SK-N-SH (cell line): Measurements from ENCODE around the gene GALP. TPM values are rescaled to one million over a fixed set of nuclear protein-coding genes. Genes with fewer than 3 reads are reported as not detected.

Experiments used
- CTCF ChIA-PET: fragments of 300-600, 350-600 bp; formaldehyde crosslinking; extraction: SDS; loops from one replicate; lab custom pipeline; 2021; lab: Yijun Ruan, JAX
- POLR2A ChIA-PET: fragments of 350-600 bp; sonication (Branson Sonifier 250); formaldehyde crosslinking; extraction: SDS; loops from one replicate; lab custom pipeline; 2020; ENCODE audit warnings: antibody characterized with exemption, inconsistent platforms; lab: Yijun Ruan, JAX
- DNase-seq: peaks from one replicate; pipeline ENCODE4 v3.0.0; 2012
- H2AFZ ChIP-seq: fragments of 200-600 bp; sonication (generic); 2 replicates; pipeline ENCODE4 v1.8.1; 2016; ENCODE audit warnings: antibody characterized with exemption, mild to moderate bottlenecking, low read depth
- H3F3A ChIP-seq: fragments of 200-600 bp; sonication (generic); replicated peaks from 2 replicates; pipeline ENCODE3; 2016; ENCODE audit warnings: antibody characterized with exemption, mild to moderate bottlenecking; ENCODE audit not compliant: insufficient read depth
- H3K27ac ChIP-seq, 2 experiments: fragments of 200-500 bp in 1 of 2; fragments of 200-600 bp in 1 of 2; sonication (Bioruptor generic) in 1 of 2; sonication (generic), shearing (Covaris generic) in 1 of 2; 2 replicates each; pipeline versions ENCODE4 v1.5.1 to v1.6.1; 2014 to 2016; ENCODE audit warnings: low read depth in 2 of 2, inconsistent platforms in 1 of 2, low read length in 1 of 2, mild to moderate bottlenecking in 1 of 2, mixed read lengths in 1 of 2
- H3K27me3 ChIP-seq: fragments of 200-600 bp; sonication (generic), shearing (Covaris generic); 2 replicates; pipeline ENCODE4 v1.6.1; 2016; ENCODE audit warnings: mixed run types; ENCODE audit not compliant: insufficient read depth
- H3K36me3 ChIP-seq, 2 experiments: fragments of 200-500 bp in 1 of 2; fragments of 200-600 bp in 1 of 2; sonication (Bioruptor generic) in 1 of 2; sonication (generic) in 1 of 2; replicated peaks in 1 of 2; 2 replicates each; pipeline versions ENCODE3 to v1.5.1; 2014 to 2016; ENCODE audit warnings: low read length in 1 of 2, mild to moderate bottlenecking in 1 of 2; ENCODE audit not compliant: insufficient read depth in 2 of 2, control insufficient read depth in 1 of 2
- H3K4me1 ChIP-seq, 2 experiments: fragments of 200-500 bp in 1 of 2; fragments of 200-600 bp in 1 of 2; sonication (Bioruptor generic) in 1 of 2; sonication (generic), shearing (Covaris generic) in 1 of 2; 2 replicates each; pipeline versions ENCODE4 v1.5.1 to v1.6.1; 2014 to 2016; ENCODE audit warnings: low read depth in 1 of 2, low read length in 1 of 2, mixed run types in 1 of 2; ENCODE audit not compliant: insufficient read depth in 2 of 2, control insufficient read depth in 1 of 2
- H3K4me2 ChIP-seq: fragments of 200-600 bp; sonication (generic), shearing (Covaris generic); 2 replicates; pipeline ENCODE4 v1.6.1; 2017; ENCODE audit warnings: mixed run types
- H3K4me3 ChIP-seq, 2 experiments: fragments of 200-500 bp in 1 of 2; fragments of 200-600 bp in 1 of 2; sonication (Bioruptor generic) in 1 of 2; sonication (generic), shearing (Covaris generic) in 1 of 2; 2 replicates each; pipeline versions ENCODE4 v1.5.1 to v1.8.1; 2014 to 2016; ENCODE audit warnings: low read depth in 2 of 2, inconsistent platforms in 1 of 2, low read length in 1 of 2, mild to moderate bottlenecking in 1 of 2, mixed read lengths in 1 of 2, moderate library complexity in 1 of 2
- H3K79me2 ChIP-seq: fragments of 200-600 bp; sonication (generic); 2 replicates; pipeline ENCODE4 v1.8.1; 2017; ENCODE audit warnings: mild to moderate bottlenecking; ENCODE audit not compliant: insufficient read depth
- H3K9ac ChIP-seq: fragments of 200-600 bp; sonication (generic); 2 replicates; pipeline ENCODE4 v1.6.1; 2017; ENCODE audit warnings: mixed run types
- H3K9me2 ChIP-seq: fragments of 200-600 bp; sonication (generic); 2 replicates; pipeline ENCODE4 v1.6.1; 2017; ENCODE audit warnings: mixed run types
- H3K9me3 ChIP-seq: fragments of 200-600 bp; sonication (generic); 2 replicates; pipeline ENCODE4 v1.6.1; 2017; ENCODE audit warnings: mixed run types, mild to moderate bottlenecking, moderate library complexity
- H4K20me1 ChIP-seq: fragments of 200-600 bp; sonication (generic); 2 replicates; pipeline ENCODE4 v1.6.1; 2017; ENCODE audit warnings: mild to moderate bottlenecking, mixed run types; ENCODE audit not compliant: insufficient read depth
- CHD2 ChIP-seq: fragments of 150-350 bp; IDR thresholded peaks from 2 replicates; pipeline ENCODE4 v1.6.1; 2018; ENCODE audit warnings: low read length; ENCODE audit not compliant: partially characterized antibody
- ELF1 ChIP-seq: IDR thresholded peaks from 2 replicates; pipeline ENCODE4 v1.4.0; 2012
- EP300 ChIP-seq, 2 experiments: IDR thresholded peaks; 2 replicates each; pipeline versions ENCODE4 v1.4.0 to v1.6.1; 2012; ENCODE audit warnings: borderline replicate concordance in 1 of 2, low read depth in 1 of 2, low read length in 1 of 2
- EZH2phosphoT487 ChIP-seq: fragments of 200-600 bp; sonication (generic); IDR thresholded peaks from 2 replicates; pipeline ENCODE4 v1.6.1; 2017; ENCODE audit warnings: low read depth, mixed run types, mild to moderate bottlenecking, antibody characterized with exemption, moderate library complexity, borderline replicate concordance
- FOSL2 ChIP-seq: IDR thresholded peaks from 2 replicates; pipeline ENCODE4 v1.4.0; 2012; ENCODE audit warnings: low read depth, mild to moderate bottlenecking, moderate library complexity, borderline replicate concordance
- FOXJ3 ChIP-seq: sonication (generic); formaldehyde crosslinking; IDR thresholded peaks from 2 replicates; pipeline ENCODE4 v1.5.1; 2020; ENCODE audit warnings: mild to moderate bottlenecking, missing genetic modification reagents
- FOXM1 ChIP-seq: IDR thresholded peaks from 2 replicates; pipeline ENCODE4 v1.4.0; 2012; ENCODE audit warnings: low read depth, mild to moderate bottlenecking
- GABPA ChIP-seq: IDR thresholded peaks from 2 replicates; pipeline ENCODE4 v1.4.0; 2012; ENCODE audit warnings: low read depth, mild to moderate bottlenecking
- GATA2 ChIP-seq: sonication (generic); formaldehyde crosslinking; IDR thresholded peaks from 2 replicates; pipeline ENCODE4 v1.5.0; 2020; ENCODE audit warnings: mild to moderate bottlenecking, missing genetic modification reagents
- JUND ChIP-seq: IDR thresholded peaks from 2 replicates; pipeline ENCODE4 v1.4.0; 2012
- NFIC ChIP-seq: IDR thresholded peaks from 2 replicates; pipeline ENCODE4 v1.4.0; 2012; ENCODE audit warnings: borderline replicate concordance
- NRF1 ChIP-seq: IDR thresholded peaks from 2 replicates; pipeline ENCODE4 v1.6.1; 2012; ENCODE audit warnings: low read depth, mild to moderate bottlenecking, low read length
- RCOR1 ChIP-seq: fragments of 150-350 bp; IDR thresholded peaks from 2 replicates; pipeline ENCODE4 v1.6.1; 2017; ENCODE audit warnings: antibody characterized with exemption, low read length
- SMC3 ChIP-seq: IDR thresholded peaks from 2 replicates; pipeline ENCODE4 v1.6.1; 2012; ENCODE audit warnings: low read depth, low read length, improper control_type of control experiment
- TAF1 ChIP-seq: IDR thresholded peaks from 2 replicates; pipeline ENCODE4 v1.6.1; 2012; ENCODE audit warnings: low read depth, mild to moderate bottlenecking, low read length, moderate library complexity, borderline replicate concordance
- YY1 ChIP-seq: IDR thresholded peaks from 2 replicates; pipeline ENCODE4 v1.4.0; 2012; ENCODE audit warnings: low read depth, mild to moderate bottlenecking
- WGBS: methylation state at CpG from one replicate; pipeline ENCODE4 v1.1.6; 2017; ENCODE audit warnings: low lambda C conversion rate; 5-methylcytosine and 5-hydroxymethylcytosine counted together
- polyA plus RNA-seq, 3 experiments: library from polyadenylated mRNA; depleted of rRNA; stranded (reverse); fragments of >200 nt; gene quantifications; 2 replicates each; pipeline ENCODE4 v1.2.3, GENCODE V29; 2012
- TF ChIP-seq, protein P1 (sequence below): IDR thresholded peaks from 2 replicates; pipeline ENCODE4 v1.4.0; 2012; ENCODE audit warnings: low read depth
- TF ChIP-seq, protein P2 (sequence below): IDR thresholded peaks from 2 replicates; pipeline ENCODE4; 2012
- TF ChIP-seq, protein P3 (sequence below): fragments of 200-600 bp; sonication (generic); IDR thresholded peaks from 2 replicates; pipeline ENCODE4 v1.6.1; 2017; ENCODE audit warnings: antibody characterized with exemption, mild to moderate bottlenecking, moderate library complexity
- TF ChIP-seq, protein P4 (sequence below): IDR thresholded peaks from 2 replicates; pipeline ENCODE4 v1.4.0; 2012; ENCODE audit warnings: low read depth, borderline replicate concordance

GALP gene
- polyA plus RNA-seq, 1 of the 3 experiments (the other 2 are of a cell fraction): not detected

DNA sequence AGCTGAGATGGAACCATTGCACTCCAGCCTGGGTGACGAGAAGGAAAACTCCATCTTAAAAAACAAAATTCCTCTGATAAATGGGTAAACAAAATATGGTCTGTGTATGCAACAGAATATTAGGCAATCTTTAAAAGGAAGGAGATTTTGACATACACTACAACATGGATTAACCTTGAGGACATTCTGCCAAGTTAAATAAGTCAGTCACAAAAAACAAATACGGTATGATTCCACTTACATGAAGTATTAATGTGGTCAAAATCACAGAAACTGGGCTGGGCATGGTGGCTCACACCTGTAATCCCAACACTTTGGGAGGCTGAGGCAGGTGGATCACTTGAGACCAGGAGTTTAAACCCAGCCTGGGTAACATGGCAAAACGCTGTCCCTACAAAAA is 37.7 kb upstream of the GALP start:
- Histone ChIP-seq H2AFZ (no peak overlapping the region), H3K27ac (no peak overlapping the region), H3K9ac (no peak overlapping the region), H3K4me2 (no peak overlapping the region), H3K9me2 (no peaks in the 10 kb centered on the region), H3K27me3 (no peaks in the 10 kb centered on the region), H4K20me1 (no peaks in the 10 kb centered on the region), H3K79me2 (peaks cover 15% of the 10 kb centered on the region), H3F3A (no peaks in the 10 kb centered on the region), H3K4me3 (no peak overlapping the region), H3K36me3 (no peaks in the 10 kb centered on the region), H3K9me3 (no peaks in the 10 kb centered on the region), H3K4me1 (peaks cover 16 to 20% of the 10 kb centered on the region in 2 experiments)
- no peak for DNase-seq
- ChIA-PET POLR2A (no interaction called here), CTCF (interaction anchor here (0.9 to 1.2 kb wide), 2 partner anchors 34 to 57 kb away, joined by 3 to 4 read pairs; no protein-coding TSS in a partner anchor)
- TF ChIP-seq, protein P1, sequence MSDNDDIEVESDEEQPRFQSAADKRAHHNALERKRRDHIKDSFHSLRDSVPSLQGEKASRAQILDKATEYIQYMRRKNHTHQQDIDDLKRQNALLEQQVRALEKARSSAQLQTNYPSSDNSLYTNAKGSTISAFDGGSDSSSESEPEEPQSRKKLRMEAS: no peak
- TF ChIP-seq SMC3 (no peak), RCOR1 (no peak), FOSL2 (no peak), ELF1 (no peak), TAF1 (no peak), GATA2 (CRISPR knock-in tag) (no peak), NFIC (no peak), YY1 (no peak), FOXM1 (no peak), CHD2 (no peak), FOXJ3 (CRISPR knock-in tag) (no peak), GABPA (no peak), NRF1 (no peak), JUND (no peak), EZH2phosphoT487 (no peak), EP300 (IDR thresholded peaks at IDR 0.05; ENCODE audit: borderline replicate concordance in 1 of 2, low read depth in 1 of 2, low read length in 1 of 2) (no peak)
- TF ChIP-seq, protein P2, sequence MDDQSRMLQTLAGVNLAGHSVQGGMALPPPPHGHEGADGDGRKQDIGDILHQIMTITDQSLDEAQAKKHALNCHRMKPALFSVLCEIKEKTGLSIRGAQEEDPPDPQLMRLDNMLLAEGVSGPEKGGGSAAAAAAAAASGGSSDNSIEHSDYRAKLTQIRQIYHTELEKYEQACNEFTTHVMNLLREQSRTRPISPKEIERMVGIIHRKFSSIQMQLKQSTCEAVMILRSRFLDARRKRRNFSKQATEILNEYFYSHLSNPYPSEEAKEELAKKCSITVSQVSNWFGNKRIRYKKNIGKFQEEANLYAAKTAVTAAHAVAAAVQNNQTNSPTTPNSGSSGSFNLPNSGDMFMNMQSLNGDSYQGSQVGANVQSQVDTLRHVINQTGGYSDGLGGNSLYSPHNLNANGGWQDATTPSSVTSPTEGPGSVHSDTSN: no peak
- TF ChIP-seq, protein P3, sequence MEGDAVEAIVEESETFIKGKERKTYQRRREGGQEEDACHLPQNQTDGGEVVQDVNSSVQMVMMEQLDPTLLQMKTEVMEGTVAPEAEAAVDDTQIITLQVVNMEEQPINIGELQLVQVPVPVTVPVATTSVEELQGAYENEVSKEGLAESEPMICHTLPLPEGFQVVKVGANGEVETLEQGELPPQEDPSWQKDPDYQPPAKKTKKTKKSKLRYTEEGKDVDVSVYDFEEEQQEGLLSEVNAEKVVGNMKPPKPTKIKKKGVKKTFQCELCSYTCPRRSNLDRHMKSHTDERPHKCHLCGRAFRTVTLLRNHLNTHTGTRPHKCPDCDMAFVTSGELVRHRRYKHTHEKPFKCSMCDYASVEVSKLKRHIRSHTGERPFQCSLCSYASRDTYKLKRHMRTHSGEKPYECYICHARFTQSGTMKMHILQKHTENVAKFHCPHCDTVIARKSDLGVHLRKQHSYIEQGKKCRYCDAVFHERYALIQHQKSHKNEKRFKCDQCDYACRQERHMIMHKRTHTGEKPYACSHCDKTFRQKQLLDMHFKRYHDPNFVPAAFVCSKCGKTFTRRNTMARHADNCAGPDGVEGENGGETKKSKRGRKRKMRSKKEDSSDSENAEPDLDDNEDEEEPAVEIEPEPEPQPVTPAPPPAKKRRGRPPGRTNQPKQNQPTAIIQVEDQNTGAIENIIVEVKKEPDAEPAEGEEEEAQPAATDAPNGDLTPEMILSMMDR: no peak
- TF ChIP-seq, protein P4, sequence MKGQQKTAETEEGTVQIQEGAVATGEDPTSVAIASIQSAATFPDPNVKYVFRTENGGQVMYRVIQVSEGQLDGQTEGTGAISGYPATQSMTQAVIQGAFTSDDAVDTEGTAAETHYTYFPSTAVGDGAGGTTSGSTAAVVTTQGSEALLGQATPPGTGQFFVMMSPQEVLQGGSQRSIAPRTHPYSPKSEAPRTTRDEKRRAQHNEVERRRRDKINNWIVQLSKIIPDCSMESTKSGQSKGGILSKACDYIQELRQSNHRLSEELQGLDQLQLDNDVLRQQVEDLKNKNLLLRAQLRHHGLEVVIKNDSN: no peak
- WGBS: 63% methylated on average over 3 of the region's 3 CpGs
